Right atrium auricular region (tissue), 2 donors: Measurements from ENCODE around the gene PSMB7. TPM values are rescaled to one million over a fixed set of nuclear protein-coding genes. Genes with fewer than 3 reads are reported as not detected.

Source experiments
- DNase-seq: peaks from one replicate; pipeline ENCODE4 v3.0.0-alpha.2; 2019; ENCODE audit warnings: low spot score
- H3K27ac ChIP-seq, 2 donors: fragments of 200-600 bp; sonication (generic); 1 replicate in 1 of 2; 2 replicates in 1 of 2; pipeline ENCODE4 v1.5.1; 2016 to 2019
- H3K27me3 ChIP-seq, 2 donors: fragments of 200-600 bp; sonication (generic); one replicate each; pipeline versions ENCODE4 v1.5.1 to v1.6.0; 2017 to 2019
- H3K36me3 ChIP-seq: fragments of 200-600 bp; sonication (generic); one replicate; pipeline ENCODE4 v1.5.1; 2016
- H3K4me1 ChIP-seq, 2 donors: fragments of 200-600 bp; sonication (generic); one replicate each; pipeline versions ENCODE4 v1.5.1 to v1.6.0; 2017 to 2019
- H3K4me3 ChIP-seq, 2 donors: fragments of 200-600 bp; sonication (generic); 1 replicate in 1 of 2; 2 replicates in 1 of 2; pipeline ENCODE4 v1.5.1; 2017 to 2019; ENCODE audit warnings: mild to moderate bottlenecking in 1 of 2, moderate library complexity in 1 of 2
- H3K9me3 ChIP-seq, 2 donors: fragments of 200-600 bp; sonication (generic); one replicate each; pipeline ENCODE4 v1.5.1; 2019
- total RNA-seq, 2 donors: library from RNA; depleted of rRNA; stranded (reverse); fragments of >200 nt; gene quantifications; one replicate each; pipeline ENCODE4 v1.1.0, GENCODE V29; 2016
- TF ChIP-seq, protein P1 (sequence below), 2 donors: fragments of 200-600 bp; sonication (generic); IDR thresholded peaks; one replicate each; pipeline ENCODE4 v1.5.1; 2019; ENCODE audit warnings: antibody characterized with exemption in 2 of 2

Gene PSMB7
- total RNA-seq, 2 donors from 2014 or later, result 178 to 207 TPM

DNA sequence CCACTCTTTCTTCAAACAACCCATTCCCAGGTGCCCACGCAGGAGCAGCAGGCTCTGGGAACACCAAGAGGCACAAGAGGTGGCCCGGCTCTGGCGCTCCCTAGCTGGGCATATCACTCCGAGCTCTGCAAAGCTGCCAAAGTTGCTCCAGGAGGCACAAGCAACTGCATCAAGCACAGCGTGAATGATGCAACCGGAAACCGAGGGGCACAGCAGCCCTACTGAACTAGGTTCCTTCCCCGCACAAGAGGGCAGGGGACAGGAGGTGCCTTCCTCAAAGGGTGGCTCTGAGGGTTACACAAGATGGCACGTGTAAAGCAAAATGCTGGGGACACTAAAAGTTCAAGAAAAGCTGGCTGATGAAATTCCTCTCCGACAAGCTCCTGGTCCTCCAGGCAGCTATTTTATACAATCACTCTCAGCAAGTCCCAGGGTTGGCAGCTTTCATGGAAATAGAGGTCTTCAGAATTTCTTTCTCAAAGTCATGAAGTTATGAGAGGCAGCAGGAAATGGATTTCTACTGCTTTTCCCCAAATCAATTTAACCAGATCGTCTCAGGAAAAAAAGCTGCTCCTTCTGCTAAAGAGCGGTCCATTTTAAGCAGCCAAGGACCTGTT is 22.9 kb downstream of the PSMB7 start:
- Histone ChIP-seq H3K4me1 (peaks cover 0 to 46% of the 10 kb centered on the region in 2 donors), H3K9me3 (no peaks in the 10 kb centered on the region), H3K27ac (no peak overlapping the region), H3K4me3 (no peak overlapping the region), H3K27me3 (no peaks in the 10 kb centered on the region), H3K36me3 (no peaks in the 10 kb centered on the region)
- no peak for DNase-seq
- TF ChIP-seq, protein P1, sequence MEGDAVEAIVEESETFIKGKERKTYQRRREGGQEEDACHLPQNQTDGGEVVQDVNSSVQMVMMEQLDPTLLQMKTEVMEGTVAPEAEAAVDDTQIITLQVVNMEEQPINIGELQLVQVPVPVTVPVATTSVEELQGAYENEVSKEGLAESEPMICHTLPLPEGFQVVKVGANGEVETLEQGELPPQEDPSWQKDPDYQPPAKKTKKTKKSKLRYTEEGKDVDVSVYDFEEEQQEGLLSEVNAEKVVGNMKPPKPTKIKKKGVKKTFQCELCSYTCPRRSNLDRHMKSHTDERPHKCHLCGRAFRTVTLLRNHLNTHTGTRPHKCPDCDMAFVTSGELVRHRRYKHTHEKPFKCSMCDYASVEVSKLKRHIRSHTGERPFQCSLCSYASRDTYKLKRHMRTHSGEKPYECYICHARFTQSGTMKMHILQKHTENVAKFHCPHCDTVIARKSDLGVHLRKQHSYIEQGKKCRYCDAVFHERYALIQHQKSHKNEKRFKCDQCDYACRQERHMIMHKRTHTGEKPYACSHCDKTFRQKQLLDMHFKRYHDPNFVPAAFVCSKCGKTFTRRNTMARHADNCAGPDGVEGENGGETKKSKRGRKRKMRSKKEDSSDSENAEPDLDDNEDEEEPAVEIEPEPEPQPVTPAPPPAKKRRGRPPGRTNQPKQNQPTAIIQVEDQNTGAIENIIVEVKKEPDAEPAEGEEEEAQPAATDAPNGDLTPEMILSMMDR (IDR thresholded peaks at IDR 0.05), result no peak

GRCh38 chr9:124390794-124391658 is 24.2 kb downstream of the PSMB7 start:
- Histone ChIP-seq H3K27ac (no peak overlapping the region), H3K27me3 (no peaks in the 10 kb centered on the region), H3K4me1 (peaks cover 0 to 46% of the 10 kb centered on the region in 2 donors), H3K36me3 (no peaks in the 10 kb centered on the region), H3K9me3 (no peaks in the 10 kb centered on the region), H3K4me3 (no peak overlapping the region)
- no peak for DNase-seq
- TF ChIP-seq, protein P1 (IDR thresholded peaks at IDR 0.05), result no peak

DNA sequence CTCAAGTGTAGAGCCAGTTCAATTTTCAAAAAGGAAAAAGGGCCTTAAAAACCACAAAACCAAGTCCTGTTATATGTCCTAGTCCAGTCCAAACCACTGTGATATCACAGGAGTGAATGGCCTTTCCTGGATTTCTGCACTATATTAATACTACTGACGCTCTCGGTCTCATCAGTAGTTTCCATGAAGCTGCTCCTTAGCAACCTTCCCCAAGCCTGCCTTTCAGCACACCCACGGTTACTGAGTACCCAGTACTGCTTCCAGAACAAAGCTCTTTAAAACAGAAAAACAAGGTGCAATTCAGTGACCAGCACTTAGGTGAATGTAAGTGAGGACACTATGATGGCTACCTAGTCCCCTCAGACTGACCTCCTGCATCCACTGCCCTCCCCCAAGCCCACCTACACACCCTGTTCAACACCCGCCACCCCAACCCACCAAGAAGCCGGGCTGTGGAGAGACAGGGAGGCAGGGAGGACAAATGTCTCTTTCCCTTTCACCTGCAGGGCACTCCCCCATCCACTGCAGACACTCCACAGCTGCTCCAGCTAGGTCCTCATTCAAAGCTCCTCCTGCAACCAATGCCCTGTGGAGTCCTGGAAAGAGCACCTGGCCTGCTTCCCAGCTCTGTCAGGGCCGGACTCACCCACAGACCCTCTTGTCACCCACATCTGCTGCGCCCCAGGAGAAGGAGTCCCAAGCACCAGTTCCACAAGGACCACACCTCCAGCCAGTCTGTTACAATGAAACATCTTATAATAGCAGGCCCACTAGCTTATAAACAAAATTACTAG is 25.9 kb downstream of the PSMB7 start:
- no peaks in the 10 kb centered on the region for H3K27me3 ChIP-seq
- H3K36me3 ChIP-seq, result no peaks in the 10 kb centered on the region
- no peak overlapping the region for H3K4me3 ChIP-seq
- no peak for DNase-seq
- no peak overlapping the region for H3K27ac ChIP-seq
- H3K9me3 ChIP-seq, result no peaks in the 10 kb centered on the region
- TF ChIP-seq, protein P1 (IDR thresholded peaks at IDR 0.05), result no peak
- peaks cover 0 to 54% of the 10 kb centered on the region in 2 donors for H3K4me1 ChIP-seq

DNA sequence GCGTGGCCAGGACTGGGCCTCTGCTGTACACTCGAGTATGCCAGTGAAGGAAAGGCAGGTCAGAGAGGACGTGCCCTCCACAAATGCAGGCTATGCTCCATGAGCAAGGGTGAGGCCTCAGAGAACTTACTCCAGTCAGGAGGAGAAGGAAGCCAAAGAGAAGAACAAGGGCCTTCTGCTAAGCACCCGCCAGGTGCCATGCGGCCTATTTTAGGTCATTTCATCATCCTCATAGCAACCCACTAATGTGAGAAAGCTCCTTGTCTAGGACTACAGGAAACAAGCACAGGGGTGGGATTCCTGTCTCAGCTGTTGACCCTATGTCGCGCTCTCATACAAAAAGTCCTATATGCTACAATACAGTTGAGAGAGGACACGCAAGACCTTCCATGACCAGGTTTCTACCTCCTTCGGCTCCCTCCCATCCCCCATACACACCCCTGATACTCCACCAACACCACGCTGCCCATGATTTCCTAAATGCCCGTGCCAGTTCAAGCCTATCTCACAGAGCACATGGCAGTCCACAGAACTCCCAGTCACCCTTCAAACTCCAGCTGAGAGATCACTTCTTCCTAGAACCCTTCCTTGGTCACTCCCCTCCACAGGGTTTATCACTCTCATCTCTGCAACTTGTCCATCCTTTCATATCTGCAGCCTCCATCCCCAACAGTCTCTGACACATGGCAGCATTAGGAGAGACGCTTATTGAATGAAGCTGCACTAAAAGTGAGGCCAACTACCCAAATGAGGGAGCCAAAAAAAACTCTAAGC is 26.8 kb downstream of the PSMB7 start:
- no peaks in the 10 kb centered on the region for H3K27me3 ChIP-seq
- TF ChIP-seq, protein P1 (IDR thresholded peaks at IDR 0.05), result no peak
- H3K27ac ChIP-seq, result no peak overlapping the region
- H3K4me1 ChIP-seq, result peaks cover 0 to 54% of the 10 kb centered on the region in 2 donors
- H3K4me3 ChIP-seq, result no peak overlapping the region
- H3K9me3 ChIP-seq, result no peaks in the 10 kb centered on the region
- peaks cover 7% of the 10 kb centered on the region for H3K36me3 ChIP-seq
- no peak for DNase-seq

DNA sequence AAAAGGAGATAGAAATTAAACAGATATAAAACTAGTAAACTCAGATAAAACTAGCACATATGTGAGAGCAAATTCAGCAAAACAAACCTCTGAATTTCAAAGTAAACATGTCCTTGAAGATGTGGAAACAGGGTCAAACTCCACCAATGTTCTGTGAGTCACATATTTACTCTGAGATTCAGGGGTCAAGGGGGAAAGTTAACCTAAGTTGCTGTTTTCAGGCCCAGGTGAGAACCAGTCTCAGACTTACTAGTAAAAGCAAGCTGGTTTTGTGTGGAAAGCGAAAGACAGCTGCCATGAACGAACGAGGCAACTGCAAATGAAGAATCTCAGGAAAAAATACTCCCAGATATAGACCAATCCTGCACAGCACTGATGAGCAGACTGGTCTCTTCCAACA is 29.0 kb downstream of the PSMB7 start:
- TF ChIP-seq, protein P1 (IDR thresholded peaks at IDR 0.05), result no peak
- Histone ChIP-seq H3K27ac (no peak overlapping the region), H3K4me3 (no peak overlapping the region), H3K9me3 (no peaks in the 10 kb centered on the region), H3K27me3 (no peaks in the 10 kb centered on the region), H3K36me3 (peaks cover 10% of the 10 kb centered on the region), H3K4me1 (peaks cover 0 to 36% of the 10 kb centered on the region in 2 donors)
- no peak for DNase-seq
